NB4 (cell line): ENCODE measurements around the gene CTBP2.

ENCODE experiments used
- MAX ChIP-seq: IDR thresholded peaks from 2 replicates; pipeline ENCODE4 v1.6.1; 2011; ENCODE audit warnings: low read depth, low read length
- POLR2A ChIP-seq: IDR thresholded peaks from 2 replicates; pipeline ENCODE4 v1.6.1; 2011; ENCODE audit warnings: mild to moderate bottlenecking; ENCODE audit not compliant: insufficient read length; ENCODE audit errors: extremely low read depth
- TF ChIP-seq, protein P1 (sequence below): IDR thresholded peaks from one replicate; pipeline ENCODE4 v1.5.1; 2012; ENCODE audit warnings: low read depth, low read length

GRCh38 chr10:125189162-125189561, 28.8 kb upstream of the CTBP2 start:
- TF ChIP-seq POLR2A = no peak
- TF ChIP-seq, protein P1, sequence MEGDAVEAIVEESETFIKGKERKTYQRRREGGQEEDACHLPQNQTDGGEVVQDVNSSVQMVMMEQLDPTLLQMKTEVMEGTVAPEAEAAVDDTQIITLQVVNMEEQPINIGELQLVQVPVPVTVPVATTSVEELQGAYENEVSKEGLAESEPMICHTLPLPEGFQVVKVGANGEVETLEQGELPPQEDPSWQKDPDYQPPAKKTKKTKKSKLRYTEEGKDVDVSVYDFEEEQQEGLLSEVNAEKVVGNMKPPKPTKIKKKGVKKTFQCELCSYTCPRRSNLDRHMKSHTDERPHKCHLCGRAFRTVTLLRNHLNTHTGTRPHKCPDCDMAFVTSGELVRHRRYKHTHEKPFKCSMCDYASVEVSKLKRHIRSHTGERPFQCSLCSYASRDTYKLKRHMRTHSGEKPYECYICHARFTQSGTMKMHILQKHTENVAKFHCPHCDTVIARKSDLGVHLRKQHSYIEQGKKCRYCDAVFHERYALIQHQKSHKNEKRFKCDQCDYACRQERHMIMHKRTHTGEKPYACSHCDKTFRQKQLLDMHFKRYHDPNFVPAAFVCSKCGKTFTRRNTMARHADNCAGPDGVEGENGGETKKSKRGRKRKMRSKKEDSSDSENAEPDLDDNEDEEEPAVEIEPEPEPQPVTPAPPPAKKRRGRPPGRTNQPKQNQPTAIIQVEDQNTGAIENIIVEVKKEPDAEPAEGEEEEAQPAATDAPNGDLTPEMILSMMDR = no peak
- no peak for TF ChIP-seq MAX
